HepG2 (cell line): ENCODE measurements around the gene CBLN3. TPM values are rescaled to one million over a fixed set of nuclear protein-coding genes. Genes with fewer than 3 reads are reported as not detected.

ENCODE experiments used
- ATF7-NPFF ChIP-seq: sonication (generic); formaldehyde crosslinking; IDR thresholded peaks from 2 replicates; pipeline ENCODE4 v1.8.1; 2023; ENCODE audit warnings: mild to moderate bottlenecking, low read depth, missing genetic modification reagents, moderate library complexity
- CENPX ChIP-seq: sonication (generic); formaldehyde crosslinking; IDR thresholded peaks from 2 replicates; pipeline ENCODE4 v1.9.0; 2021; ENCODE audit warnings: mild to moderate bottlenecking, missing genetic modification reagents, moderate library complexity
- ESRRA ChIP-seq: sonication (generic); formaldehyde crosslinking; IDR thresholded peaks from 2 replicates; pipeline ENCODE4 v1.5.1; 2020; ENCODE audit warnings: mild to moderate bottlenecking, low read depth, missing genetic modification reagents
- GABPA ChIP-seq, 2 experiments: IDR thresholded peaks; 2 replicates each; pipeline ENCODE4 v1.6.1; 2011 to 2016; ENCODE audit warnings: low read depth in 2 of 2, low read length in 1 of 2, missing biosample characterization in 1 of 2, missing genetic modification characterization in 1 of 2
- GATAD2A ChIP-seq: IDR thresholded peaks from 2 replicates; pipeline ENCODE4 v1.6.1; 2016
- HIC2 ChIP-seq: sonication (generic); formaldehyde crosslinking; IDR thresholded peaks from 2 replicates; pipeline ENCODE4 v1.9.0; 2022; ENCODE audit warnings: low read depth, missing genetic modification reagents
- MLX ChIP-seq: IDR thresholded peaks from 2 replicates; pipeline ENCODE4 v1.6.1; 2016
- MXI1 ChIP-seq: IDR thresholded peaks from 3 replicates; pipeline ENCODE4 v1.6.1; 2012; ENCODE audit warnings: low read depth, low read length, inconsistent platforms, borderline replicate concordance
- NONO ChIP-seq, 2 experiments: fragments of 450-650 bp in 1 of 2; sonication (generic) in 1 of 2; formaldehyde crosslinking in 1 of 2; IDR thresholded peaks in 1 of 2; conservative IDR thresholded peaks in 1 of 2; 2 replicates each; pipeline versions ENCODE4 v1.6.1 to v1.8.0; 2017 to 2022; ENCODE audit warnings: mild to moderate bottlenecking in 1 of 2, missing genetic modification reagents in 1 of 2, moderate library complexity in 1 of 2
- POLR2A ChIP-seq, 2 experiments: IDR thresholded peaks; 2 replicates each; pipeline ENCODE4 v1.6.1; 2011; ENCODE audit warnings: low read depth in 2 of 2, low read length in 2 of 2, mild to moderate bottlenecking in 1 of 2, moderate library complexity in 1 of 2; ENCODE audit not compliant: insufficient read depth in 1 of 2
- SNAPC2 ChIP-seq: sonication (generic); formaldehyde crosslinking; IDR thresholded peaks from 2 replicates; pipeline ENCODE4 v1.8.1; 2022; ENCODE audit warnings: mild to moderate bottlenecking, missing genetic modification reagents
- SNAPC5 ChIP-seq: sonication (generic); formaldehyde crosslinking; IDR thresholded peaks from 2 replicates; pipeline ENCODE4 v1.8.1; 2023; ENCODE audit warnings: mild to moderate bottlenecking, missing genetic modification reagents, borderline replicate concordance
- SPEN ChIP-seq: sonication (generic); formaldehyde crosslinking; IDR thresholded peaks from 2 replicates; pipeline ENCODE4 v1.5.1; 2020; ENCODE audit warnings: low read depth, mild to moderate bottlenecking, missing genetic modification reagents
- U2AF2 ChIP-seq: fragments of 200-400 bp; formaldehyde crosslinking; IDR thresholded peaks from 2 replicates; pipeline ENCODE4 v1.6.1; 2017; ENCODE audit warnings: low read depth, mild to moderate bottlenecking, low read length
- ZBTB37 ChIP-seq: sonication (generic); formaldehyde crosslinking; IDR thresholded peaks from 2 replicates; pipeline ENCODE4 v1.4.0; 2020; ENCODE audit warnings: mild to moderate bottlenecking, missing genetic modification reagents
- ZBTB42 ChIP-seq: sonication (generic); formaldehyde crosslinking; IDR thresholded peaks from 2 replicates; pipeline ENCODE4 v1.5.0; 2020; ENCODE audit warnings: mild to moderate bottlenecking, missing genetic modification reagents
- ZC3H13 ChIP-seq: sonication (generic); formaldehyde crosslinking; IDR thresholded peaks from 2 replicates; pipeline ENCODE4 v1.8.1; 2023; ENCODE audit warnings: mild to moderate bottlenecking, missing genetic modification reagents, moderate library complexity
- ZMYM4 ChIP-seq: sonication (generic); formaldehyde crosslinking; IDR thresholded peaks from 2 replicates; pipeline ENCODE4 v1.8.1; 2023; ENCODE audit warnings: mild to moderate bottlenecking, missing genetic modification reagents
- ZNF138 ChIP-seq: sonication (generic); formaldehyde crosslinking; IDR thresholded peaks from 2 replicates; pipeline ENCODE4 v1.5.0; 2020; ENCODE audit warnings: mild to moderate bottlenecking, low read depth, missing genetic modification reagents
- ZNF20 ChIP-seq: sonication (generic); formaldehyde crosslinking; IDR thresholded peaks from 2 replicates; pipeline ENCODE4 v1.4.0; 2020; ENCODE audit warnings: mild to moderate bottlenecking, moderate library complexity, missing genetic modification reagents
- ZNF34 ChIP-seq: sonication (generic); formaldehyde crosslinking; IDR thresholded peaks from 2 replicates; pipeline ENCODE4 v1.4.0; 2020; ENCODE audit warnings: mild to moderate bottlenecking, missing genetic modification reagents, borderline replicate concordance
- ZNF512B ChIP-seq: sonication (generic); formaldehyde crosslinking; IDR thresholded peaks from 2 replicates; pipeline ENCODE4 v1.5.1; 2020; ENCODE audit warnings: missing genetic modification reagents, mild to moderate bottlenecking, borderline replicate concordance
- ZNF549 ChIP-seq: sonication (generic); formaldehyde crosslinking; IDR thresholded peaks from 2 replicates; pipeline ENCODE4 v1.5.0; 2020; ENCODE audit warnings: missing genetic modification reagents
- ZNF788 ChIP-seq: sonication (generic); formaldehyde crosslinking; IDR thresholded peaks from 2 replicates; pipeline ENCODE4 v1.5.0; 2020; ENCODE audit warnings: mild to moderate bottlenecking, missing genetic modification reagents, borderline replicate concordance
- polyA plus RNA-seq, 8 experiments: library from polyadenylated mRNA; depleted of rRNA in 3 of 8; stranded (reverse) in 7 of 8; unstranded in 1 of 8; fragments of >200 nt; fragmentation: Illumina TruSeq in 4 of 8; extraction: Trizol in 4 of 8; gene quantifications; 2 replicates each; pipeline versions ENCODE4 v1.2.1 to v1.2.3, GENCODE V29; 2011 to 2016; ENCODE audit warnings: low read depth in 4 of 8, missing spikeins in 1 of 8, mixed read lengths in 1 of 8; ENCODE audit not compliant: insufficient read depth in 1 of 8
- total RNA-seq, 5 experiments: library from RNA; depleted of rRNA; stranded (reverse); fragments of >200 nt; fragmentation: Illumina TruSeq; extraction: Trizol; gene quantifications; 2 replicates each; pipeline ENCODE4 v1.2.3, GENCODE V29; 2016; ENCODE audit warnings: low read depth in 1 of 5

CBLN3 gene
- total and polyA plus RNA-seq, 2 of the 13 experiments (the other 11 are each of a cell fraction or from before 2014, with no cell fraction given), result 0.66 to 0.98 TPM

- no peak for TF ChIP-seq HIC2 (CRISPR knock-in tag)
- no peak for TF ChIP-seq ZNF788 (CRISPR knock-in tag)
- no peak for TF ChIP-seq POLR2A (IDR thresholded peaks at IDR 0.05; ENCODE audit: insufficient read depth in 1 of 2, low read depth in 2 of 2, low read length in 2 of 2)
- no peak for TF ChIP-seq CENPX (CRISPR knock-in tag)
- TF ChIP-seq ZBTB42 (CRISPR knock-in tag), result no peak
- no peak for TF ChIP-seq ZNF34 (CRISPR knock-in tag)
- no peak for TF ChIP-seq ZMYM4 (CRISPR knock-in tag)
- no peak for TF ChIP-seq ZNF138 (CRISPR knock-in tag)
- TF ChIP-seq GATAD2A (CRISPR knock-in tag), result no peak
- no peak for TF ChIP-seq NONO (IDR thresholded peaks at IDR 0.05)
- TF ChIP-seq NONO (CRISPR knock-in tag; conservative IDR thresholded peaks at IDR 0.05), result no peak
- no peak for TF ChIP-seq ESRRA
- TF ChIP-seq SPEN, result no peak
- peak; percentile 73; the same call in 1 of the 2 replicates for TF ChIP-seq SNAPC2
- no peak for TF ChIP-seq ATF7-NPFF (CRISPR knock-in tag)
- TF ChIP-seq U2AF2, result no peak
- no peak for TF ChIP-seq ZNF512B (CRISPR knock-in tag)
- no peak for TF ChIP-seq ZNF549 (CRISPR knock-in tag)
- TF ChIP-seq MXI1, result no peak
- TF ChIP-seq MLX (CRISPR knock-in tag), result no peak
- TF ChIP-seq ZNF20 (CRISPR knock-in tag), result no peak
- TF ChIP-seq ZC3H13 (CRISPR knock-in tag), result no peak
- no peak for TF ChIP-seq ZBTB37 (CRISPR knock-in tag)
- 0 out of 2 replicates have a peak, but pooled peaks have one; percentile 23 for TF ChIP-seq SNAPC5 (CRISPR knock-in tag)
- no peak for TF ChIP-seq GABPA (IDR thresholded peaks at IDR 0.05; ENCODE audit: low read depth, low read length)
- TF ChIP-seq GABPA (CRISPR knock-in tag; IDR thresholded peaks at IDR 0.05; ENCODE audit: low read depth), result no peak
Measured at GRCh38 chr14:24399999-24400718, 29.3 kb downstream of the CBLN3 start (continued).
